Natural killer cell (primary cell): ENCODE data around the gene TRIM65. TPM values are rescaled to one million over a fixed set of nuclear protein-coding genes. Genes with fewer than 3 reads are reported as not detected.

Experiments
- ATAC-seq, 3 donors: fragments of 150-1000 bp in 2 of 3; fragments of 200-7000 bp in 1 of 3; cut with Tn5 transposase; 1 replicate in 1 of 3; 2 replicates in 2 of 3; pipeline ENCODE4 v1.10.0; 2021; ENCODE audit warnings: mild to moderate bottlenecking in 2 of 3, moderate library complexity in 2 of 3
- DNase-seq, 2 donors: peaks; one replicate each; pipeline versions ENCODE4 v3.0.0 to v3.0.0-alpha.2; 2013 to 2021; ENCODE audit warnings: mixed read lengths in 1 of 2
- H3K27ac ChIP-seq: one replicate; pipeline ENCODE4 v1.5.1; 2013; ENCODE audit warnings: mild to moderate bottlenecking, low read length
- H3K27me3 ChIP-seq: one replicate; pipeline ENCODE4 v1.6.1; 2013; ENCODE audit warnings: low read length; ENCODE audit not compliant: control insufficient read depth, insufficient read depth
- H3K36me3 ChIP-seq: one replicate; pipeline ENCODE4 v1.6.1; 2013; ENCODE audit warnings: low read length; ENCODE audit not compliant: control insufficient read depth, insufficient read depth
- H3K4me1 ChIP-seq: one replicate; pipeline ENCODE4 v1.6.1; 2013; ENCODE audit warnings: low read length; ENCODE audit not compliant: control insufficient read depth, insufficient read depth
- H3K4me3 ChIP-seq: one replicate; pipeline ENCODE4 v1.5.1; 2013; ENCODE audit warnings: low read length
- H3K9me3 ChIP-seq: one replicate; pipeline ENCODE4 v1.6.1; 2013; ENCODE audit warnings: low read length; ENCODE audit not compliant: control insufficient read depth, insufficient read depth
- H3K27ac Mint-ChIP-seq, 2 donors: one replicate each; pipeline ENCODE4 v1.8.0; 2022; ENCODE audit warnings: mild to moderate bottlenecking in 2 of 2, mixed read lengths in 2 of 2, moderate library complexity in 1 of 2
- H3K27me3 Mint-ChIP-seq, 2 donors: one replicate each; pipeline ENCODE4 v1.8.0; 2022; ENCODE audit warnings: low read depth in 2 of 2, mixed read lengths in 2 of 2
- H3K36me3 Mint-ChIP-seq: one replicate; pipeline ENCODE4 v1.8.0; 2022; ENCODE audit warnings: mixed read lengths
- H3K4me1 Mint-ChIP-seq, 2 donors: one replicate each; pipeline ENCODE4 v1.8.0; 2022; ENCODE audit warnings: mixed read lengths in 2 of 2
- H3K4me3 Mint-ChIP-seq: one replicate; pipeline ENCODE4 v1.8.0; 2022; ENCODE audit warnings: mild to moderate bottlenecking, moderate library complexity, mixed read lengths
- H3K9me3 Mint-ChIP-seq, 2 donors: one replicate each; pipeline ENCODE4 v1.8.0; 2022; ENCODE audit warnings: mixed read lengths in 2 of 2
- WGBS: methylation state at CpG from one replicate; pipeline ENCODE4 v1.1.7; 2013; ENCODE audit warnings: missing lambda C conversion rate; ENCODE audit not compliant: insufficient coverage; 5-methylcytosine and 5-hydroxymethylcytosine counted together
- intact Hi-C: fragments of 100-400 bp; cut with micrococcal nuclease; formaldehyde crosslinking; loops from one replicate; pipeline ENCODE4 v1.14.2; 2022
- total RNA-seq, 4 donors: library from RNA; stranded (reverse); fragments of 120-200 nt in 1 of 4; gene quantifications; one replicate each; pipeline versions ENCODE4 v1.2.3 to v1.2.4, GENCODE V29; 2013 to 2022
- TF ChIP-seq, protein P1 (sequence below): fragments of 200-600 bp; IDR thresholded peaks from one replicate; pipeline ENCODE4 v1.8.0; 2022; ENCODE audit warnings: antibody characterized with exemption

The TRIM65 gene
- total RNA-seq, 3 donors from 2014 or later (not counting 1 experiment from before 2014, with no cell fraction given), result 19.2 to 26.9 (median 22.5) TPM

DNA sequence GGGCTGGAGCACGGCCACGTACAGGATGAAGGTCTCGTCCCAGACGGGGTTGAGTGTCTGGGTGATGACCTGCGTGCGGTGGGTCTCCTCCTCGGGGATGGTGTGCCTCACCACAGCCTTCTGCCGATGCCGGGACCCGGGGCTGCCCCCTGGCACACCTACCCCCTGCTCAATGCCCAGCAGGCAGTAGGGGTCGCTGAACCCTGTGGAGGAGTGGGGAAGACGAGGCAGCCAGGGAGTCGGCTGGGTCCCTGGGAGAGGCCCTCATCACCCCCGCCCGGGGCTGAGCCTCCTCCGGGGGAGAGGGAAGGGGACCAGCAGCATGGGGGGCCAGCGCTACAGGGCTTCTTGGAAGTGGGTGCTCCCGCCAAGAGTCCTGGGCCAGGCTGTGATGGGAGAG is 54.3 kb downstream of the TRIM65 start:
- WGBS, result 88% methylated on average over 18 of the region's 18 CpGs
- Mint-ChIP-seq H3K9me3 (no peaks in the 10 kb centered on the region), H3K36me3 (no peaks in the 10 kb centered on the region), H3K27ac (peak overlapping the region; percentile 26 to 94), H3K27me3 (no peaks in the 10 kb centered on the region), H3K4me3 (peak overlapping the region; percentile 62), H3K4me1 (peaks cover 5 to 16% of the 10 kb centered on the region in 2 donors)
- Histone ChIP-seq H3K4me3 (peak overlapping the region; percentile 84), H3K27me3 (no peaks in the 10 kb centered on the region), H3K9me3 (no peaks in the 10 kb centered on the region), H3K27ac (peak overlapping the region; percentile 95), H3K36me3 (peaks cover 53% of the 10 kb centered on the region), H3K4me1 (peaks cover 42% of the 10 kb centered on the region)
- TF ChIP-seq, protein P1, sequence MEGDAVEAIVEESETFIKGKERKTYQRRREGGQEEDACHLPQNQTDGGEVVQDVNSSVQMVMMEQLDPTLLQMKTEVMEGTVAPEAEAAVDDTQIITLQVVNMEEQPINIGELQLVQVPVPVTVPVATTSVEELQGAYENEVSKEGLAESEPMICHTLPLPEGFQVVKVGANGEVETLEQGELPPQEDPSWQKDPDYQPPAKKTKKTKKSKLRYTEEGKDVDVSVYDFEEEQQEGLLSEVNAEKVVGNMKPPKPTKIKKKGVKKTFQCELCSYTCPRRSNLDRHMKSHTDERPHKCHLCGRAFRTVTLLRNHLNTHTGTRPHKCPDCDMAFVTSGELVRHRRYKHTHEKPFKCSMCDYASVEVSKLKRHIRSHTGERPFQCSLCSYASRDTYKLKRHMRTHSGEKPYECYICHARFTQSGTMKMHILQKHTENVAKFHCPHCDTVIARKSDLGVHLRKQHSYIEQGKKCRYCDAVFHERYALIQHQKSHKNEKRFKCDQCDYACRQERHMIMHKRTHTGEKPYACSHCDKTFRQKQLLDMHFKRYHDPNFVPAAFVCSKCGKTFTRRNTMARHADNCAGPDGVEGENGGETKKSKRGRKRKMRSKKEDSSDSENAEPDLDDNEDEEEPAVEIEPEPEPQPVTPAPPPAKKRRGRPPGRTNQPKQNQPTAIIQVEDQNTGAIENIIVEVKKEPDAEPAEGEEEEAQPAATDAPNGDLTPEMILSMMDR, result no peak
- intact Hi-C loops, result loop anchor here (5.0 kb wide), 1 partner anchor 65 kb away; a partner anchor contains a TSS
- ATAC-seq, result no peak
- DNase-seq, result no peak

DNA sequence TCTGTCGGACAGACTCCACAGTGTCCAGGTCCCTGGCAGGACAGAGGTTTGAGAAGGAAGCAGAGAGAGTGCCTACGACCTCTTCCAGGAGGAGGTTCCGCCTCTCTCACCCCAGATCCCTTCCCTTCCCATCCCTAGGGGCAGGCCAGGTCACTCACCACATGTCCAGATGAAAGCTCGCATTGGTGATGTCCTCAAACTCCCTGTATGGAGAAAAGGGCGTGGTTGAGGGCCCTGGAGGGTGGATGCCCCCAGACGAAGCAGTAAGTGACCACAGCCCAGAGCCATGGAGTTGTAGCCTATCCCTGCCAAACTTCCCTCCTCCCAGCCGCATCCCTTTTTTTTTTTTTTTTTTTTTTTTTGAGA is 56.0 kb downstream of the TRIM65 start:
- Histone ChIP-seq H3K4me3 (no peak overlapping the region), H3K9me3 (no peaks in the 10 kb centered on the region), H3K27ac (no peak overlapping the region), H3K36me3 (peaks cover 50% of the 10 kb centered on the region), H3K4me1 (peaks cover 42% of the 10 kb centered on the region), H3K27me3 (no peaks in the 10 kb centered on the region)
- no peaks in the 10 kb centered on the region for H3K36me3 Mint-ChIP-seq
- peak overlapping the region; percentile 13 for H3K4me3 Mint-ChIP-seq
- ATAC-seq, result no peak
- no peak overlapping the region for H3K27ac Mint-ChIP-seq
- no peaks in the 10 kb centered on the region for H3K27me3 Mint-ChIP-seq
- TF ChIP-seq, protein P1, result no peak
- no peak for DNase-seq
- peaks cover 5 to 13% of the 10 kb centered on the region in 2 donors for H3K4me1 Mint-ChIP-seq
- 92% methylated on average over 5 of the region's 7 CpGs for WGBS
- no peaks in the 10 kb centered on the region for H3K9me3 Mint-ChIP-seq
- intact Hi-C loops, result loop anchor here (5.0 kb wide), 1 partner anchor 63 kb away; a partner anchor contains a TSS

DNA sequence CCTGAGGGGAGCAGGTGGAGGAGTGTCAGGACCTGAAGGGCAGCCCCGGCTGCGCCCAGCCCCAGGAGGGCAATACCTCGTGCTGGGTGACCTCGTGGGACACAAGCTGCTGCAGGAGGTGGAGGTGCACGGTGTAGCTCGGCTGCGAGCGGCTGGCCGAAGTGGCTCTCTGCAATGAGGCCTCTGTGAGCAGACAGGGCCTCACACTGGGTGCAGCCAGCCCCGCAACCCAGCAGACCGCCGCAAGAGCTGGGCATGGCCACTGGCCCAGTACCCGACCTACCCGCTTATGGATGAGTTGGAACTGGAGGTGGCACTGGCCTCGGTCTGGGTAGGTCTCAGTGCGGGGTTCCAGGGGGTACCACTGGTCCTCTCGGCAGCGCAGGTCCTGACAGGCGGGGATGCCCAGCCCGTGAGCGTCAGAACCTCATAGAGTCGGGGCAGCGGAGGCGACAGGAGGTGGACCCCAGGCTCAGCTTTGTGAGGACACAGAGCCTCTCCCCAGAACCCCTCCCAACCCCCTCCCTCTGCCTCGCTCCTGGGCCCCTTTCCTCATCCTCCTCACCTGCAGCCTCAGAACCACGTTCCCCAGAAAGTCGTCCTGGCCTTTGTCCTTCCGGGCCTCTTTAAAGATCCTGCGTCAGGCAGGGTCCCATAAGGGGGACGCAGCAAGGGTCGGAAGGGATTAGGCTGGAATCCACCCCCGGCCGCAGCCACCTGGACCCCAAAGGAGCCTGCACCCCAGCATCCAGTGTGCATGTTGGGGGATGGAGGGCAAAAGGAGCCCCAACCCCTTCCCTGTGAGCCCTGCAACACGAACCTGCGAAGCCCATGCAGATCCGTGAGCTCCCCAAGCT is 56.6 kb downstream of the TRIM65 start:
- DNase-seq, result no peak
- Histone ChIP-seq H3K27ac (no peak overlapping the region), H3K36me3 (peaks cover 54% of the 10 kb centered on the region), H3K9me3 (no peaks in the 10 kb centered on the region), H3K4me1 (peaks cover 36% of the 10 kb centered on the region), H3K27me3 (no peaks in the 10 kb centered on the region), H3K4me3 (no peak overlapping the region)
- Mint-ChIP-seq H3K27me3 (no peaks in the 10 kb centered on the region), H3K27ac (no peak overlapping the region), H3K9me3 (no peaks in the 10 kb centered on the region), H3K4me3 (peak overlapping the region; percentile 25), H3K4me1 (peaks cover 1 to 7% of the 10 kb centered on the region in 2 donors), H3K36me3 (no peaks in the 10 kb centered on the region)
- no peak for ATAC-seq
- TF ChIP-seq, protein P1, result no peak
- WGBS, result 95% methylated on average over 36 of the region's 36 CpGs
- intact Hi-C loops, result loop anchor here (5.0 kb wide), 1 partner anchor 63 kb away; a partner anchor contains a TSS

Other genes starting within 250 kb of the TRIM65 start
- 10 to 100 TPM; 33.4 to 39.1 (median 34.3) TPM for gene RECQL5, start 229.8 kb downstream of the TRIM65 start, total RNA-seq
- 100 to 1,000 TPM; 234 to 246 (median 240) TPM for gene SAP30BP, start 229.6 kb downstream of the TRIM65 start, total RNA-seq
- gene ITGB4, start 175.5 kb downstream of the TRIM65 start, total RNA-seq, result 1 to 10 TPM in 1 of 3 donors, under 1 TPM in 2; 0.38 to 1.0 (median 0.68) TPM
- gene GALK1, start 131.8 kb downstream of the TRIM65 start, total RNA-seq, result 10 to 100 TPM; 11.9 to 15.9 (median 12.6) TPM
- gene UNK, start 112.1 kb downstream of the TRIM65 start, total RNA-seq, result 10 to 100 TPM; 44.2 to 51.3 (median 44.5) TPM
- gene UNC13D, start 52.5 kb downstream of the TRIM65 start, total RNA-seq, result 100 to 1,000 TPM; 269 to 279 (median 277) TPM
- gene WBP2, start 41.6 kb downstream of the TRIM65 start, total RNA-seq, result 100 to 1,000 TPM in 1 of 3 donors, 10 to 100 TPM in 2; 81.1 to 106 (median 95.2) TPM
- 1 to 10 TPM; 1.2 to 2.5 (median 2.0) TPM for gene TRIM47, start 18.4 kb downstream of the TRIM65 start, total RNA-seq
- 100 to 1,000 TPM in 1 of 3 donors, 10 to 100 TPM in 2; 68.6 to 110 (median 96.7) TPM for gene MRPL38, start 7.9 kb upstream of the TRIM65 start, total RNA-seq
- gene FBF1, start 44.1 kb upstream of the TRIM65 start, total RNA-seq, result 10 to 100 TPM; 24.9 to 34.0 (median 33.0) TPM
- gene ACOX1, start 82.2 kb upstream of the TRIM65 start, total RNA-seq, result 10 to 100 TPM; 22.8 to 48.2 (median 28.2) TPM
- 10 to 100 TPM; 23.0 to 30.7 (median 24.3) TPM for gene TEN1, start 82.3 kb upstream of the TRIM65 start, total RNA-seq
- gene CDK3, start 103.9 kb upstream of the TRIM65 start, total RNA-seq, result 10 to 100 TPM in 2 of 3 donors, 1 to 10 TPM in 1; 5.5 to 13.6 (median 13.5) TPM
- gene EVPL, start 130.4 kb upstream of the TRIM65 start, total RNA-seq, result 1 to 10 TPM in 1 of 3 donors, under 1 TPM in 1, not detected in 1; 0.94 to 1.2 TPM
- gene SRP68, start 175.6 kb upstream of the TRIM65 start, total RNA-seq, result 10 to 100 TPM; 57.8 to 74.4 (median 70.7) TPM
- under 1 TPM in 2 of 3 donors, not detected in 1; 0.27 to 0.53 TPM for gene GALR2, start 177.8 kb upstream of the TRIM65 start, total RNA-seq
- under 1 TPM; 0.28 to 0.80 (median 0.50) TPM for gene ZACN, start 182.2 kb upstream of the TRIM65 start, total RNA-seq
- gene EXOC7, start 206.8 kb upstream of the TRIM65 start, total RNA-seq, result 100 to 1,000 TPM; 130 to 149 (median 142) TPM
- under 1 TPM; 0.21 to 0.93 (median 0.36) TPM for gene FOXJ1, start 244.3 kb upstream of the TRIM65 start, total RNA-seq